GM19452 (cell line): ENCODE data around the gene CEL.
"Not testable (repeated sequence)": the region's sequence is repeated elsewhere in the genome, so short reads cannot be mapped to it uniquely, and the experiment has no call there.

Experiments used
- ATAC-seq: cut with Tn5 transposase; IDR thresholded peaks from one replicate; pipeline ENCODE4 v1.9.1; 2021; ENCODE audit not compliant: unreplicated experiment

The CEL gene

DNA sequence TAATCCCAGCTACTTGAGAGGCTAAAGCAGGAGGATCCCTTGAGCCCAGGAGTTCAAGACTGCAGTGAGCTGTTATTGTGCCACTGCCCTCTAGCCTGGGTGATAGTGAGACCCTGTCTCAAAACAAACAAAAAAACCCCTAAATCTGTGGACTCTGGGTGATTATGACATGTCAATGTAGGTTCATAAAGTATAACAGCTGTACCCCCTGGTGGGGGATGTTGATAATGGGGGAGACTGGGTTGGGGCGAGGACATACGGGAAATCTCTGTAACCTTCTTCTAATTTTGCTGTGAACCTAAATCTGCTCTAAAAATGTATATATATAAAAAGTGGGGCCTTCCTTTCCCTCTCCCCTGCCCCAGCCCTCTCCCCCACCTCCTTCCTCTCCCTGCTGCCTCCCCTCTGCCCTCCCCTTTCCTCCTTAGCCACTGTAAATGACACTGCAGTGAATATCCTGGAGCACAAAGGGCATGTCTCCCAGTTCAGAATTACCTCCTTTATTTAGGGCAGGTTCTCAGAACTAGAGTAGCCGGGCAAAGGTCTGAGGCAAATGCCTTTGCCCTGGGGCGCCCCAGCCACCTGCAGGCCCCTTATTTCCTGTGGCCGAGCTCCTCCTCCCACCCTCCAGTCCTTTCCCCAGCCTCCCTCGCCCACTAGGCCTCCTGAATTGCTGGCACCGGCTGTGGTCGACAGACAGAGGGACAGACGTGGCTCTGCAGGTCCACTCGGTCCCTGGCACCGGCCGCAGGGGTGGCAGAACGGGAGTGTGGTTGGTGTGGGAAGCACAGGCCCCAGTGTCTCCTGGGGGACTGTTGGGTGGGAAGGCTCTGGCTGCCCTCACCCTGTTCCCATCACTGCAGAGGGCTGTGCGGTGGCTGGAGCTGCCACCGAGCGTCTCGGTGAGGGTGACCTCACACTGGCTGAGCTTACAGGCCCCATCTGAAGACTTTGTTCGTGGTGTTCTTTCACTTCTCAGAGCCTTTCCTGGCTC, 19.3 kb downstream of the CEL start:
- ATAC-seq: not testable (repeated sequence)

GRCh38 chr9:133081957-133082644, 20.3 kb downstream of the CEL start:
- not testable (repeated sequence) for ATAC-seq

DNA sequence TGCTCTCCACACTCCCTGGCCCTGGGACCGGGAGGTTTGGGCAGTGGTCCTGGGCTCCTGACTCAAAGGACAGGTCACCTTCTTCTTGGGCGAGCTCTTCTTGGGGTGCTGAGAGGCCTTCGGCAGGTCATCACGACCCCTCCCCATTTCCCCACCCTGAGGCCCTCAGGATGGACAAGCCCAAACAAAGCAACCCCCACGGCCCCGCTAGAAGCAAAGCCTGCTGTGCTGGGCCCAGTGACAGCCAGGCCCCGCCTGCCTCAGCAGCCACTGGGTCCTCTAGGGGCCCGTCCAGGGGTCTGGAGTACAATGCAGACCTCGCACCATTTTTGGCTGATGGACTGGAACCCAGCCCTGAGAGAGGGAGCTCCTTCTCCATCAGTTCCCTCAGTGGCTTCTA, 21.9 kb downstream of the CEL start:
- ATAC-seq: not testable (repeated sequence)

DNA sequence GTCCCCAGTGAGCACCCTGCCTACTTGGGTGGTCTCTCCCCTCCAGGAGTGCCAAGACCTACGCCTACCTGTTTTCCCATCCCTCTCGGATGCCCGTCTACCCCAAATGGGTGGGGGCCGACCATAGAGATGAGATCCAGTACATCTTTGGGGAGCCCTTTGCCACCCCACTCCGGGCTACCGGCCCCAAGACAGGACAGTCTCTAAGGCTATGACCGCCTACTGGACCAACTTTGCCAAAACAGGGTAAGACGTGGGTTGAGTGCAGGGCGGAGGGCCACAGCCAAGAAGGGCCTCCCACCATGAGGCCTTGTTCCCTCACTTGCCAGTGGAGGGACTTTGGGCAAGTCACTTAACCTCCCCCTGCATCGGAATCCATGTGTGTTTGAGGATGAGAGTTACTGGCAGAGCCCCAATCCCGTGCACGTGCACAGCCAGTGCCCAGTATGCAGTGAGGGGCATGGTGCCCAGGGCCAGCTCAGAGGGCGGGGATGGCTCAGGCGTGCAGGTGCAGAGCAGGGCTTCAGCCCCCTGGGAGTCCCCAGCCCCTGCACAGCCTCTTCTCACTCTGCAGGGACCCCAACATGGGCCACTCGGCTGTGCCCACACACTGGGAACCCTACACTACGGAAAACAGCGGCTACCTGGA, 24.6 kb downstream of the CEL start:
- not testable (repeated sequence) for ATAC-seq

DNA sequence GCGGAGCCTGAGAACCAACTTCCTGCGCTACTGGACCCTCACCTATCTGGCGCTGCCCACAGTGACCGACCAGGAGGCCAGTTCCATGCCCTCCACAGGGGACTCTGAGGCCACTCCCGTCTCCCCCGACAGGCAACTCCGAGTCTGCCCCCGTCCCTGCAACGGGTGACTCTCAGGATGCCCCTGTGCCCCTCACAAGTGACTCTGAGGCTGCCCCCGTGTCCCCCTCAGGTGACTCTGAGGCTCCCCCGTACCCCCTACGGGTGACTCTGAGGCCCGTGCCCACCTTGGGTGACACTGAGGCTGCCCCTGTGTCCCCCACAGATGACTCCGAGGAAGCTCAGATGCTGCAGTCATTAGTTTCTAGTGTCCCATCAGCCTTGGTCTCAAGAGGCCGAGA, 25.1 kb downstream of the CEL start:
- ATAC-seq: no peak

GRCh38 chr9:133087429-133088145, 25.8 kb downstream of the CEL start:
- ATAC-seq: no peak

GRCh38 chr9:133088146-133088750, 26.5 kb downstream of the CEL start:
- no peak for ATAC-seq

DNA sequence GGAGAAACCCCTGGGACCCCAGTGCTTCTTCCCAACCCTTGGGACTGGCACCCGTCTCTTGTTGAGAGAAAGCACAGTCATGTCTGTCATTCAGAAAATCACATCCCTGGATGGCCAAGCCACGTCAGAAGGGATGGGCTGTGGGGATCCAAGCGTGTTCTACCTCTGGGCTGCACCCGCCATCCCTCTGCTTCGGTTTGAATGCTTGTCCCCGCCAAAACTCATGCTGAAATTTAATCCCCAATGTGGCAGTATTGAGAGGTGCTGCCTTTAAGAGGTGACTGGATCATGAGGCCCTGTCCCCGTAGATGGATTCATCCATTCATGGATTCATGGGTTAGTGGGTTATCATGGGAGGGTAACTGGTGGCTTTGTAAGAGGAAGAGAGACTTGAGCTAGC, 27.0 kb downstream of the CEL start:
- ATAC-seq: no peak

GRCh38 chr9:133089271-133089671, 27.5 kb downstream of the CEL start:
- no peak for ATAC-seq

- ATAC-seq: no peak
These were observed 28.4 kb downstream of the CEL start for GRCh38 chr9:133090187-133090586.

DNA sequence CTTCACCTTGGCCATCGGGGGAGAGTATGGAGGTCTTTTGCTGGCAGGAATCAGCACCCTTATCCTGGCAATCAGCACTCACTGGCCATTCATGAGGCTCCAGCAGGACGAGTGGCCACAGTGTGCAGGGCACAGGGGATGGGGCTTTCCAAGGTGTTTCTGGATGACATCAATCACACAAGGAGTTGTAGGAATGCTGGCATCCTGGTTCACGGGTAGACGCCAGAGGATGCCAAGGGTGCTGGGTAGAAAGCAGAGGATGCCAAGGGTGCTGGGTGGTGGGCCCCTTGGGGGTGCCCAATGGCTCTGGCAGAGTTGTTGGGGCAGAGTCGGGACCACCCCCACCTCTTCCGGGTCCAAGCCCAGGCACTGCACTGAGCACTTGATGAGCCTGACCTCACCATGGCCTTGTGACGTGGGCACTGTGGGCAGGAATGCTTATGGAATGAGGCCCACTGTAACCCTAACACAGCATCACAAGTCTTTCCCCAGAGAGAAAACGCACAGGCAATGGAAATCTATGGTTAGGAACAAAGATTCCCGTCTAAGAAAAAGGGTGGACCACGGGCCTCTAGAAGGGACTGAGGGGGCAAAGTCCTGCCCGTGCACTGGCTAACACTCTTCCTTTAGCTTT, 29.1 kb downstream of the CEL start:
- ATAC-seq: no peak

- ATAC-seq: not testable (repeated sequence)
These were observed 32.6 kb downstream of the CEL start for GRCh38 chr9:133094351-133094750.

DNA sequence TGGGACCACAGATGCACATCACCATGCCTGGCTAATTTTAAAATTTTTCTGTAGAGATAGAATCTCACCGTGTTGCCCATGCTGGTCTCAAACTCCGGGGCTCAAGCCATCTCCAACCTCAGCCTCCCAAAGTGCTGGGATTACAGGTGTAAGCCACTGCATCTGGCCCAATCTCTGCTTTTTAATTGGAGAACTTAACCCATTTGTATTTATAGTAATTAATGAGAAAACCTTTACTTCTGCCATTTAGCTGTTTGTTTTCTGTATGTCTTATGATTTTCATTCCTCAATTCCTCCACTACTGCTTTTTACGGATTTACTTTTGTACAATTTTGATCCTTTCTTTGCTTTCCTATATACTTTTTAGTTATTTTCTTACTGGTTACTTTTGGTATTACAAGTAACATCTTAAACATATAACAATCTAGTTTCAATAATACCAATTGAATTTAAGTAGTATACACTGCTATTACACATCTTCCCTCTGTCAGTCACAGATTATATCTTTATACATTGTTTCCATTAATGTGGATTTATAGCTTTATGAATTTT, 33.1 kb downstream of the CEL start:
- ATAC-seq: no peak

GRCh38 chr9:133098104-133098754, 36.4 kb downstream of the CEL start:
- no peak for ATAC-seq

DNA sequence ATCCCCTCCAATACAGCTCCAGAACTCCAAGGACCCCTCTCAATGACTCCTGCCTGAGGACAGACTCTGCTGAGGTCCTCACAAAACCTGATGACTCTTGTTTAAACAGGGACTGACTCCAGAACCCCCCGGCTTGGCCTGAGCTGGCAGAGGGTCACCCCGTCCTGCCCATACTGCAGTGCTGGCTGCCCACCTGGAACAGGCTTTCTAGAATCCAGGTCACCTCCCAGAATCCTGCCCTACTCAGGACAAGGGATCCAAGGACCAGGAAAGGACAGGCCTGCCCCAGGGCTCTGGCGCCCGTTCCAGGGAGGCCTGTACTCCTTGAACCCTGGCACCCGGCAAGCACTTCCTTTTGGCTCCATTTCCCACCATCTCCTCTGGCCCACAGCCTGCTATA, 37.1 kb downstream of the CEL start:
- ATAC-seq: no peak

- no peak for ATAC-seq
These were observed 38.1 kb downstream of the CEL start for GRCh38 chr9:133099726-133100505.

DNA sequence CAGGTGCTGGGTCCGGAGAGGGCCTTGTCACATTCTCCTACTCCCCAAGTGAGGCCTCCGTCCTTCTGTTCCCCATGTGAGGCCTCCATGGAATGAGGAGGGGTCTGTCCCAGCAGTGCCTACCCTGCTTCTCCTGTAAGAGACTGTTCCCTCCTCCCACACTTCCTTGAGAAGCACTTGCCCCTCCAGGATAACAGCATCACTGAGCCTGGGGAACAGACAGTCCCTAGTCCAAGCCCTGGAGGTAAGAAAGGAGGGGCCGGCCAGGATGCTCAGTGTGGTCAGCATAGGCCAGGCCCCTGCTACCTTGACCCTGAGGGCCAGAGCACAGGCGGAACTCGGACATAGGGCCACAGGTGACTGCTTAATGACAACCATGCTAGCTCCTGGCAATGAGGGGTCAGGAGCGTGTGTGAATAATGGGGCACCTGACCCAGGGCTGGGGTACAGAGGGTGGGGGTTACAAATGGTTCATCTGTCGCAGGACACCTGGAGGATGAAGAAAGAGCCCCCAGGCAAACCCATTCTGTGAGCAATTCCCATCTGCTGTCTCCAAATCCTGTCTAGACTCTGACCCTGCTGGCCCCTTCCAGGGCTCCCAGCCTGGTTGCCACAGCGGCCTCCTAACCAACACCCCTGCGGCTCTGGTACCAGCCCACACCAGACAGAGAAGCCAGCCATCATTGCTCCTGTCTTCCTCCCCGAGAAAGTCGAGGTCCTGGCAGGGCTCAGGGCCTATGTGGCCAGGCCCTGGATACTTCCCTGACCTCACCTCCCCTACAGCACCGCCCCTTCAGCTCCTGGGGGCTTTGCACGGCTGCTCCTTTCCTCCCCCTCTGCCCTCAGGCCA, 39.0 kb downstream of the CEL start:
- ATAC-seq: no peak
